ENCODE measurements around the gene STAC. TPM values are rescaled to one million over a fixed set of nuclear protein-coding genes. Genes with fewer than 3 reads are reported as not detected.

Gene STAC
- total and polyA plus RNA-seq, 10 of the 15 experiments (the other 5 are each of a cell fraction or from before 2014, with no cell fraction given) = 0.07 TPM; not detected in 9

DNA sequence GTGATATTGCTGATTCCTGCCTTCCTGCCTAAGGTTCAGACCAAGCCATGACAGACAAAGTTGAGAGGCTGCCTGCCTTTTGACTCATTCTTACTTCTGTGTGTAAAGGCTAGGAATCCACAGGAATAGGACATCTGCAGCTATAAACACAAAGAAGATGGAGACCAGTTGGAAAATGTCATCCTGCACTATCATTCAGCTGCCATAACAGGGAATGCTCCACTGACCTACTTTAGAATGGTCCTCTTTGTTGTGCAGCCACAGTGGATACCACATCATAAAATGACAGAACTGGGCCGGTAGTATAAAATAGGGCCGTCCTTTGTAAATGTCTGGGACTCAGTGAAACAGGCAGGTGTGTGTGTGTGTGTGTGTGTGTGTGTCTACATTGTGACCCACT is 75.1 kb downstream of the STAC start:
- BruUV-seq (replicated peaks) = no TSS peak
- Histone ChIP-seq H3K4me1 (ENCODE audit: control insufficient read depth, insufficient read depth, low read length) (no peaks in the 10 kb centered on the region), H3K79me2 (ENCODE audit: control insufficient read depth, insufficient read depth, low read length) (no peaks in the 10 kb centered on the region), H3K9ac (ENCODE audit: control insufficient read depth, insufficient read depth, low read length) (no peak overlapping the region), H3K4me2 (ENCODE audit: control insufficient read depth, insufficient read depth) (no peak overlapping the region), H2AFZ (ENCODE audit: control insufficient read depth, low read depth, low read length) (no peak overlapping the region), H4K20me1 (ENCODE audit: control insufficient read depth, insufficient read depth) (no peaks in the 10 kb centered on the region), H3K36me3 (ENCODE audit: control insufficient read depth in 2 of 2, insufficient read depth in 2 of 2, low read length in 1 of 2) (no peaks in the 10 kb centered on the region), H3K27ac (ENCODE audit: control insufficient read depth, insufficient read depth) (no peak overlapping the region), H3K9me3 (replicated peaks; ENCODE audit: control insufficient read depth, insufficient read depth, low read length) (no peaks in the 10 kb centered on the region), H3K4me3 (no peak overlapping the region), H3K27me3 (replicated peaks in 1 of 2; ENCODE audit: control insufficient read depth in 2 of 2, insufficient read depth in 2 of 2, low read length in 1 of 2) (no peaks in the 10 kb centered on the region)
- ChIA-PET CTCF (no interaction called here), SMC1A (ENCODE audit: uncharacterized antibody, unreplicated experiment) (no interaction called here), RAD21 (ENCODE audit: unreplicated experiment) (no interaction called here), POLR2A (no interaction called here)
- FAIRE-seq (no peak), DNase-seq (ENCODE audit: low read depth, low spot score) (no peak), ATAC-seq (no peak)
- WGBS (ENCODE audit: insufficient coverage, insufficient replicate concordance, low lambda C conversion rate, missing lambda C conversion rate) = 35% methylated on average over 2 of the region's 2 CpGs
- intact Hi-C loops (cut with micrococcal nuclease; ENCODE audit: unreplicated experiment) (no loop called here), in situ Hi-C loops (cut with MboI) (no loop called here)
- TF ChIP-seq, protein P1, sequence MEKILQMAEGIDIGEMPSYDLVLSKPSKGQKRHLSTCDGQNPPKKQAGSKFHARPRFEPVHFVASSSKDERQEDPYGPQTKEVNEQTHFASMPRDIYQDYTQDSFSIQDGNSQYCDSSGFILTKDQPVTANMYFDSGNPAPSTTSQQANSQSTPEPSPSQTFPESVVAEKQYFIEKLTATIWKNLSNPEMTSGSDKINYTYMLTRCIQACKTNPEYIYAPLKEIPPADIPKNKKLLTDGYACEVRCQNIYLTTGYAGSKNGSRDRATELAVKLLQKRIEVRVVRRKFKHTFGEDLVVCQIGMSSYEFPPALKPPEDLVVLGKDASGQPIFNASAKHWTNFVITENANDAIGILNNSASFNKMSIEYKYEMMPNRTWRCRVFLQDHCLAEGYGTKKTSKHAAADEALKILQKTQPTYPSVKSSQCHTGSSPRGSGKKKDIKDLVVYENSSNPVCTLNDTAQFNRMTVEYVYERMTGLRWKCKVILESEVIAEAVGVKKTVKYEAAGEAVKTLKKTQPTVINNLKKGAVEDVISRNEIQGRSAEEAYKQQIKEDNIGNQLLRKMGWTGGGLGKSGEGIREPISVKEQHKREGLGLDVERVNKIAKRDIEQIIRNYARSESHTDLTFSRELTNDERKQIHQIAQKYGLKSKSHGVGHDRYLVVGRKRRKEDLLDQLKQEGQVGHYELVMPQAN (conservative IDR thresholded peaks at IDR 0.05) = no peak
- no peak for TF ChIP-seq NFYA (IDR thresholded peaks at IDR 0.05; ENCODE audit: borderline replicate concordance, low read depth, low read length)
- no peak for TF ChIP-seq ZBED1 (IDR thresholded peaks at IDR 0.05; ENCODE audit: borderline replicate concordance)
- no peak for TF ChIP-seq TAF1 (IDR thresholded peaks at IDR 0.05; ENCODE audit: borderline replicate concordance, low read depth, low read length)
- TF ChIP-seq SIN3A (IDR thresholded peaks at IDR 0.05; ENCODE audit: low read depth, low read length) = no peak
- TF ChIP-seq, protein P2, sequence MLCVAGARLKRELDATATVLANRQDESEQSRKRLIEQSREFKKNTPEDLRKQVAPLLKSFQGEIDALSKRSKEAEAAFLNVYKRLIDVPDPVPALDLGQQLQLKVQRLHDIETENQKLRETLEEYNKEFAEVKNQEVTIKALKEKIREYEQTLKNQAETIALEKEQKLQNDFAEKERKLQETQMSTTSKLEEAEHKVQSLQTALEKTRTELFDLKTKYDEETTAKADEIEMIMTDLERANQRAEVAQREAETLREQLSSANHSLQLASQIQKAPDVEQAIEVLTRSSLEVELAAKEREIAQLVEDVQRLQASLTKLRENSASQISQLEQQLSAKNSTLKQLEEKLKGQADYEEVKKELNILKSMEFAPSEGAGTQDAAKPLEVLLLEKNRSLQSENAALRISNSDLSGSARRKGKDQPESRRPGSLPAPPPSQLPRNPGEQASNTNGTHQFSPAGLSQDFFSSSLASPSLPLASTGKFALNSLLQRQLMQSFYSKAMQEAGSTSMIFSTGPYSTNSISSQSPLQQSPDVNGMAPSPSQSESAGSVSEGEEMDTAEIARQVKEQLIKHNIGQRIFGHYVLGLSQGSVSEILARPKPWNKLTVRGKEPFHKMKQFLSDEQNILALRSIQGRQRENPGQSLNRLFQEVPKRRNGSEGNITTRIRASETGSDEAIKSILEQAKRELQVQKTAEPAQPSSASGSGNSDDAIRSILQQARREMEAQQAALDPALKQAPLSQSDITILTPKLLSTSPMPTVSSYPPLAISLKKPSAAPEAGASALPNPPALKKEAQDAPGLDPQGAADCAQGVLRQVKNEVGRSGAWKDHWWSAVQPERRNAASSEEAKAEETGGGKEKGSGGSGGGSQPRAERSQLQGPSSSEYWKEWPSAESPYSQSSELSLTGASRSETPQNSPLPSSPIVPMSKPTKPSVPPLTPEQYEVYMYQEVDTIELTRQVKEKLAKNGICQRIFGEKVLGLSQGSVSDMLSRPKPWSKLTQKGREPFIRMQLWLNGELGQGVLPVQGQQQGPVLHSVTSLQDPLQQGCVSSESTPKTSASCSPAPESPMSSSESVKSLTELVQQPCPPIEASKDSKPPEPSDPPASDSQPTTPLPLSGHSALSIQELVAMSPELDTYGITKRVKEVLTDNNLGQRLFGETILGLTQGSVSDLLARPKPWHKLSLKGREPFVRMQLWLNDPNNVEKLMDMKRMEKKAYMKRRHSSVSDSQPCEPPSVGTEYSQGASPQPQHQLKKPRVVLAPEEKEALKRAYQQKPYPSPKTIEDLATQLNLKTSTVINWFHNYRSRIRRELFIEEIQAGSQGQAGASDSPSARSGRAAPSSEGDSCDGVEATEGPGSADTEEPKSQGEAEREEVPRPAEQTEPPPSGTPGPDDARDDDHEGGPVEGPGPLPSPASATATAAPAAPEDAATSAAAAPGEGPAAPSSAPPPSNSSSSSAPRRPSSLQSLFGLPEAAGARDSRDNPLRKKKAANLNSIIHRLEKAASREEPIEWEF (IDR thresholded peaks at IDR 0.05; ENCODE audit: insufficient replicate concordance, low read depth, low read length) = no peak
- TF ChIP-seq, protein P3, sequence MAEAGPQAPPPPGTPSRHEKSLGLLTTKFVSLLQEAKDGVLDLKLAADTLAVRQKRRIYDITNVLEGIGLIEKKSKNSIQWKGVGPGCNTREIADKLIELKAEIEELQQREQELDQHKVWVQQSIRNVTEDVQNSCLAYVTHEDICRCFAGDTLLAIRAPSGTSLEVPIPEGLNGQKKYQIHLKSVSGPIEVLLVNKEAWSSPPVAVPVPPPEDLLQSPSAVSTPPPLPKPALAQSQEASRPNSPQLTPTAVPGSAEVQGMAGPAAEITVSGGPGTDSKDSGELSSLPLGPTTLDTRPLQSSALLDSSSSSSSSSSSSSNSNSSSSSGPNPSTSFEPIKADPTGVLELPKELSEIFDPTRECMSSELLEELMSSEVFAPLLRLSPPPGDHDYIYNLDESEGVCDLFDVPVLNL (IDR thresholded peaks at IDR 0.05; ENCODE audit: low read depth, low read length) = no peak
- no peak for TF ChIP-seq NBN (IDR thresholded peaks at IDR 0.05)
- TF ChIP-seq, protein P4, sequence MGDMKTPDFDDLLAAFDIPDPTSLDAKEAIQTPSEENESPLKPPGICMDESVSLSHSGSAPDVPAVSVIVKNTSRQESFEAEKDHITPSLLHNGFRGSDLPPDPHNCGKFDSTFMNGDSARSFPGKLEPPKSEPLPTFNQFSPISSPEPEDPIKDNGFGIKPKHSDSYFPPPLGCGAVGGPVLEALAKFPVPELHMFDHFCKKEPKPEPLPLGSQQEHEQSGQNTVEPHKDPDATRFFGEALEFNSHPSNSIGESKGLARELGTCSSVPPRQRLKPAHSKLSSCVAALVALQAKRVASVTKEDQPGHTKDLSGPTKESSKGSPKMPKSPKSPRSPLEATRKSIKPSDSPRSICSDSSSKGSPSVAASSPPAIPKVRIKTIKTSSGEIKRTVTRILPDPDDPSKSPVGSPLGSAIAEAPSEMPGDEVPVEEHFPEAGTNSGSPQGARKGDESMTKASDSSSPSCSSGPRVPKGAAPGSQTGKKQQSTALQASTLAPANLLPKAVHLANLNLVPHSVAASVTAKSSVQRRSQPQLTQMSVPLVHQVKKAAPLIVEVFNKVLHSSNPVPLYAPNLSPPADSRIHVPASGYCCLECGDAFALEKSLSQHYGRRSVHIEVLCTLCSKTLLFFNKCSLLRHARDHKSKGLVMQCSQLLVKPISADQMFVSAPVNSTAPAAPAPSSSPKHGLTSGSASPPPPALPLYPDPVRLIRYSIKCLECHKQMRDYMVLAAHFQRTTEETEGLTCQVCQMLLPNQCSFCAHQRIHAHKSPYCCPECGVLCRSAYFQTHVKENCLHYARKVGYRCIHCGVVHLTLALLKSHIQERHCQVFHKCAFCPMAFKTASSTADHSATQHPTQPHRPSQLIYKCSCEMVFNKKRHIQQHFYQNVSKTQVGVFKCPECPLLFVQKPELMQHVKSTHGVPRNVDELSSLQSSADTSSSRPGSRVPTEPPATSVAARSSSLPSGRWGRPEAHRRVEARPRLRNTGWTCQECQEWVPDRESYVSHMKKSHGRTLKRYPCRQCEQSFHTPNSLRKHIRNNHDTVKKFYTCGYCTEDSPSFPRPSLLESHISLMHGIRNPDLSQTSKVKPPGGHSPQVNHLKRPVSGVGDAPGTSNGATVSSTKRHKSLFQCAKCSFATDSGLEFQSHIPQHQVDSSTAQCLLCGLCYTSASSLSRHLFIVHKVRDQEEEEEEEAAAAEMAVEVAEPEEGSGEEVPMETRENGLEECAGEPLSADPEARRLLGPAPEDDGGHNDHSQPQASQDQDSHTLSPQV (IDR thresholded peaks at IDR 0.05) = no peak
- no peak for TF ChIP-seq SIX5 (IDR thresholded peaks at IDR 0.05; ENCODE audit: low read depth, low read length, severe bottlenecking)
- TF ChIP-seq IRF4 (IDR thresholded peaks at IDR 0.05; ENCODE audit: low read depth, low read length) = no peak
- no peak for TF ChIP-seq SMAD1 (IDR thresholded peaks at IDR 0.05; ENCODE audit: low read depth, partially characterized antibody)
- no peak for TF ChIP-seq RCOR1 (conservative IDR thresholded peaks at IDR 0.05; ENCODE audit: low read depth, low read length)
